GM19455 (cell line): Measurements from ENCODE around the gene DNAJC8.
A peak's percentile ranks its signal among the peaks of the same experiment; 100 is the strongest.

Experiments used
- ATAC-seq: cut with Tn5 transposase; IDR thresholded peaks from one replicate; pipeline ENCODE4 v1.9.1; 2021; ENCODE audit not compliant: unreplicated experiment

DNAJC8 gene

GRCh38 chr1:28232558-28233263, at the start of gene DNAJC8:
TSS of gene DNAJC8 (minus strand) at chr1:28233029. CDS start at chr1:28232998, 31 bp downstream.
- peak; percentile 62 for ATAC-seq

DNA sequence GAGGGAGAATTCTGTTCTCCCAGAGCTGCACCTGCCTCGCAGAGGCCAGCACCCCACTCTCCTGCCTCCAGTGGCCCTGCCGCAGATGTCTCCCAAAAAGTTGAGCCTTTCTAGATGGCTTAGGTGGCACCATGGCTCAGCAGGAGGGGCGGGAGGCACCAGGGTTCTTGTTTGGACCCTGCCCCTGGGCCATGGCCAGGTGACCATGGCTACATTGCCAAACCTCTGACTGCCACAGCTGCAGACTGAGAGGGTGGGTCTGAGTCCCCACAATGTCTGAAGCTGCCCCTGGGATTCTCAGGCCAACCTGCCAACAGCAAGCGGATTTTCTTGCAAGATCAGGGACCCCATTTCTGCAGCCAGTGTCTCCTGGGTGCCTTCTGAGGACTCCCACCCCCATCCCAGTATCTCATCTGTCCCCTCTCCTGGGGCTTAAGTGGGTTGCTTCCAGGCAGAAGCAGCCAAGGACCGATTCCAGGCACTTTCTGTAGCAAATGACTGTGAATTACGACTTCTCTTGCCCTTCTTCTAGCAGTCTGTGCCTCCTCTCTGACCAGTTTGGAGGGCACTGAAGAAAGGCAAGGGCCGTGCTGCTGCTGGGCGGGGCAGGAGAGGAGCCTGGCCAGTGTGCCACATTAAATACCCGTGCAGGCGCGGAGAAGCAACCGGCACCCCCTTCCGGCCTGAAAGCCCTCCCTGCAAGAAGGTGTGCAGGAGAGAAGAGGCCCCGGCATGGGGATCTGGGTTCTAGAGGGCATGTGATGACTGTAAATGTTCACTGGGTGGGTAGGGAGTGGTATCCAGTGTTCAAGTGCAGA, 49.0 kb upstream of the DNAJC8 start:
- ATAC-seq, result no peak

DNA sequence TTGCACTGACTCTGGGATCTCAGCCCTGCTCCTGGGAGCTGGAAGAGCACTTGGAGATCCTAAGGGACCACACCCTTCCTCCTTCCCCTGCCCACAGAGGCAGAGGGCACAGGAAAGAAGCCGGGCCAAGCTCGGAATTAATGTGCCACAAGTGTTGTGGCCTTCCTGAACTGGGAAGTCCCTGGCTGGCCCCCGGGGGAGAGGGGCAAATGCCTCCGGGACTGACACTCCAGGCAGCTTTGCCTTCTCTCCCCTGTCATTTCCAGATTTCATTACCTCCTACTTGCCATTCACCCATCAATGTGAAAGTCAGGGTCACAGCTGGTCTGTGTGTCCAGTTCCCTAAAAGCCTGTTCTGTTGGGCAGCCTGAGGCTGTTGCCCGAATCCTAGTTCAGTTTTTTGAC, 48.1 kb upstream of the DNAJC8 start:
- ATAC-seq, result no peak

GRCh38 chr1:28280501-28280900, 47.7 kb upstream of the DNAJC8 start:
- ATAC-seq, result no peak

DNA sequence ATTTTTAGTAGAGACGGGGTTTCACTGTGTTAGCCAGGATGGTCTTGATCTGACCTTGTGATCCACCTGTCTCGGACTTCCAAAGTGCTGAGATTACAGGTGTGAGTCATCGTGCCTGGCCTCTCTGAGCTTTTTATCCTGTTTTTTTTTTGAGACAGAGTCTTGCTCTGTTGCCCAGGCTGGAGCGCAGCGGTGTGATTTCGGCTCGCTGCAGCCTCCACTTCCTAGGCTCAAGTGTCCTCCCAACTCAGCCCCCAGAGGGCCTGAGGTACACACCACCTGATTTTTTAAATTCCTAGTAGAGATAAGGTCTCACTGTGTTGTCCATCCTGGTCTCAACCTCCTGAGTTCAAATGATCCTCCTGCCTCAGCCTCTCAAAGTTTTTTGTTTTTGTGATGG, 46.9 kb upstream of the DNAJC8 start:
- no peak for ATAC-seq

- no peak for ATAC-seq
Observed at GRCh38 chr1:28278763-28279162, 45.9 kb upstream of the DNAJC8 start.

DNA sequence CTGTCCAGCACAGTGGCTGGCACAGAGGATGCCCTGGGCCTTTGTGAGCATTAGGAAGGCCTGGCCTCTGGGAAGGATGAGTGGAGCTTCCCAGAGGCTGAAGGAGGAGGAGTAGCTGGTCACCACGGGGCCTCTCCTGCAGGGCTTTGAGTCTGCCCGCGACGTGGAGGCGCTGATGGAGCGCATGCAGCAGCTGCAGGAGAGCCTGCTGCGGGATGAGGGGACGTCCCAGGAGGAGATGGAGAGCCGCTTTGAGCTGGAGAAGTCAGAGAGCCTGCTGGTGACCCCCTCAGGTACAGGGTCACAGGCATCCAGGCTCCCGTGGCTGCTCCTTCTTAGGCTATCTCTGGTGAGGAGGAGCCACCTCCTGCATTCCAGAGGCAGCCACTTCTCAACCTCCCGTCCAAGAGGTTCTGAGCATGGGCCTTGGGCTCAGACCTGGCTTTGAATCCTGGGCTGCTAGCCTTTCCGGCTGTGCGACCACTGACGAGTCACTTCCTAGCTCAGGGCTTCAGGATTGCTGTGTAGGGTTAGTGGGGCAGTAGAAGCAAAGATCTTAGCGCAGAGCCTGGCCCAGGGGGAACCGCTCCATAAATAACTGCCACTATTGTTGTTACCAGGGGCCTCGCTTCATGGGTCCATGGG, 40.5 kb upstream of the DNAJC8 start:
- ATAC-seq, result no peak

- no peak for ATAC-seq
Observed at GRCh38 chr1:28272215-28272852, 39.5 kb upstream of the DNAJC8 start.

DNA sequence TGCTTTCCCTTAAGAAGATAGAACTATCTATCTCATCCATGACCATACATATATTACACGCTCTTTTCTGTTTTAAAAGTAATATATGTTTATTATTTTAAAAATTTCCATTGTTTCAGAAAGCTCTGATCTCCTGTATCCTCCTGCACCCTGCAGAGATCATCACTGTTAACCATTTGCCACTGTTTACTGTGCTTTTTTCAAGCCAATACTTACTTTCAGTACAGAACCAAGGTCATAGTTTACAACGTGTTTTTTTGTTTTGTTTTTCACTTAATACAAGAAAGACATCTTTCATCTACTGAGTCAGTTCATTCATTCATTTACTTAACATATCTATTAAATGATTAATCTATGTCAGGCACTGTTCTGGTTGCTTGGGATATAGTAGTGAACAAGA, 36.7 kb upstream of the DNAJC8 start:
- no peak for ATAC-seq

DNA sequence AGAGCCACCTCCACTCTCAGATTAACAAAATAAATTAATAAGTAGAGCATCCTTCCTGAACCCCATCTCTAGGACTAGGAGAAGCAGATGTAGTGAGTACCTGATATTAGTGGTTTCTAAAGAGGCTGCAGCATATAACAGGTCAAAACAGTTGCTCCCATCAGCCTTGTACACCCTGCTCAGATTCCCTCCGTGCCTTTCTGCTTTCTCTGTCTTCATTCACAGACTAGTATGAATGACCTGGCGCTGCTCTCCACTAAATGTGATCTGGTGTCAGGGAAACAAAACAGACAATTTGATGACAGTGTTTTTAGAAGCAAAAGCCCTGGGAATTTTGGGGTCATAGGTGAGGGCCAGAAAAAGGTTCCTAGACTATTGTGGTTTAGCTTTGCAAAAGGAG, 34.8 kb upstream of the DNAJC8 start:
- no peak for ATAC-seq

DNA sequence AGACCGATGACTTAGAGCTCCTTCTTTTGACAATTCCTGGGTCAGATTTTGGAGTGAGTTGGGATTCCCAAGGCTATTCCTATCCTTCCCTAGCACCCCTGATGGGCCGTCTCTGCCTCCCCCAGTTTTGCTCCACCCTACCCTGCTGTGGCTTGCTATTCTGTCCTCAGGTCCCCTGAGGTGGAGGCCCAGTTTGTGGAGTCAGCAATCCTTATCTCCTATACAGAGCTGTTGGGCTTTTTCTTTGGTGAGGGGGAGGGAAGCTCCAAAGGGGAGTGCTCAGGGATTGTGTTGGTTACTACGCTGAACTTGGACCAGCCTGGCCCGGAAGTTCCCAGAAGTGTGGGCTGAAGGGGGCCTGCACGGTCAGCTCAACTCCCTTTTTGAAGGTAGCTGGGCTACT, 34.1 kb upstream of the DNAJC8 start:
- no peak for ATAC-seq

GRCh38 chr1:28265577-28265976, 32.7 kb upstream of the DNAJC8 start:
- ATAC-seq, result no peak

GRCh38 chr1:28264897-28265296, 32.1 kb upstream of the DNAJC8 start:
- ATAC-seq, result no peak

DNA sequence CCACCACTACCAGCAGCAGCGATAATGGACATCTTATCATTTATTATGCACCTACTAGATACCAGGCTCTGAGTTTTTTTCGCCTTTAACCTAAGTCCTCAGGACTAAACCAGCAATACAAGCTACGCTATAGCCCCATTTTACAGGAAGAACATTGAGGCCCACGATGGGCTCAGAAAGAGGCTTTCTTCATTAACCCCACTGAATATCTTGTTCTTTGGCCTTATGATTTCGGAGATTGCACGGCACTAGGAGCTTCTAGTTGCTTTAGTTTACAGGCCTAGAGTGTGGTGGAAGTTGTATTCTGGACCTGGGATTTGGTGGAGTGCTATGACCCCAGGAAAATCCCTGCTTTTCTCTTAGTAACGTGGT, 28.0 kb upstream of the DNAJC8 start:
- no peak for ATAC-seq

DNA sequence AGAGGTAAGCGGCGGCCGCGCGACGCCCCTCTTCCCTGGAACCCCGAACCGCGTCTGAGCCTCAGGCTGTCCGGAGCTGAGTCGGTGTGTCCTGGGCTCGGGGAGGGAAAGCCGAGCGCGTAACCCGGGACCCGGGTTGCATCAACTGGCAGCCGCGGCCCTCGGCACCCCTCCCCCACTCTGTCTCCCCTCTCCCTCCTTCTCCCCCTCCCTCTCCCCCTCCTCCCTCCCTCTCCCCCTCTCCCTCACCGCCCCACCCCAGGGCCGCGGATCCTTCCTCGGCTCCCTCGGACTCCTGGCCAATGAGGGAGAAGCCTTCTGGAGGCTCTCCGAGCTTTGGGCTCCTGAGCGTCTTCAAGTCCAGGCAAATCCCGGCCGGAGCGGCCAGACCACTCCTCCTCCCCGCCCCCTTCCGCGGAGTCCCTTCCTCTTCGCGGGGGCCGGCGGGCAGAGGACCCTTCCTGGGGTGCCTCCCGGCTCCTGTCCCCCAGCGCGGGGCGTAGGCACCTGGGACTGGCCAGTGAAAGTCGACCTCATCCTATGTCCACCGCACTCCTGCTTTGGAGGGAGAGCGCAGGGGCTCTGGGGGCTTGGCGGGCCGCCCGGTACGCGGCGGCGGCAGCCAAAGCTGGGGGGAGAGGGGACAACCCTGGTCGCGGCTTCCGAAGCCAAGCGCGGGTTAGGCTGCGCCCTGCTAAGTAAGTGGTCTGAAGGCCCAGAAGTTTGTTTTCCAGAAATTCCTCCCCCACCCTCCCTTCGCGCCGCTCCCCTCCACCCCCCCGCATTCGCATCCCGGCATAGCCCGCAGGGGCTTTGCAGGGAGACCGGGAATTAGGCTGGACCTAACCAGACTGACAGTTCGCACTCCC, 27.3 kb upstream of the DNAJC8 start:
- ATAC-seq, result no peak

- peak; percentile 94 for ATAC-seq
Observed at GRCh38 chr1:28259252-28259933, 26.6 kb upstream of the DNAJC8 start, which contains the start of gene SESN2. TSS of gene SESN2 (plus strand) at chr1:28259518. CDS start at chr1:28259848, 330 bp downstream.

DNA sequence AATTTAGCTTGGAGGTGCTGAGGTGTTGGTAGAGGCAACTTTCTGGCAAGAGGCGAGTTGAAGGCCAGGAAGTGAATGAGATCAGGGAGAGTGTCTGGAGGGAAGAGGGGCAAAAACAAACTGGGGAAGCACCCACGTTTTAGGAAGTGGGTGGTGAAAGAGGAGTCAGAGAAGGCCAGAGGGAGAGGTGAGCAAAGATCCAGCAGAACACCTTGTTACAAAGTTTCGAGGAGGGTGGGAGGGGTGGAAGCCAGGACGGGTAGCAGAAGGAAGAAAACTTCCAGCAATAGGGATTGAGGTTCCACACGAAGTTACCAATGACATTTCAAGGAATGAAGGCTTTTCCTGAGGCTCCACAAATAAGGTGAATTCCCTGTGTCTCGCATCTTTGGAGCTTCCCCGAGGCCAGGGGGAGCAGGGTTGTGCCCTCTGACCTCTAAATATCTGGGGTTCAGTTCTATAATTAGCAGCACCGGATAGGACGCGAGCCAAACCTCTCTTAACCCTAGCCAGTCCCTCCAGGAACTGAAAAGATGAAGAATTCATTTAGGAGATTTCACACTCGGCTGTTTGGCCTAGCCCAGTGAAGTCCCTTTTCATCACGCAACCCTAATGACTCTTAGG, 25.9 kb upstream of the DNAJC8 start:
- ATAC-seq, result no peak

DNA sequence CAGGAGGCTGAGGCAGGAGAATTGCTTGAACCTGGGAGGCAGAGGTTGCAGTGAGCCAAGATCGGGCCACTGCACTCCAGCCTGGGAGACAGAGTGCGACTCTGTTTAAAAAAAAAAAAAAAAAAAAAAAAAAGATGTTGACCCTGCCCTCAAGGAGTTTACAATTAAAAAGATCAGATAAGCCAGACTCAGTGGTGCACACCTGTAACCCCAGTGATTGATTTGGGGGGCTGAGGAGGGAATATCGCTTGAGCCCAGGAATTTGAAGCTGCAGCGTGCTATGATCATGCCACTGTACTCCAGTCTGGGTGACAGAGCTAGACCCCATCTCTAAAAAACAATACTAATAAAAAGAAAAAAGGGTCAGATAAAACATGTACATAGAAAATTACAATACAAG, 24.9 kb upstream of the DNAJC8 start:
- no peak for ATAC-seq

DNA sequence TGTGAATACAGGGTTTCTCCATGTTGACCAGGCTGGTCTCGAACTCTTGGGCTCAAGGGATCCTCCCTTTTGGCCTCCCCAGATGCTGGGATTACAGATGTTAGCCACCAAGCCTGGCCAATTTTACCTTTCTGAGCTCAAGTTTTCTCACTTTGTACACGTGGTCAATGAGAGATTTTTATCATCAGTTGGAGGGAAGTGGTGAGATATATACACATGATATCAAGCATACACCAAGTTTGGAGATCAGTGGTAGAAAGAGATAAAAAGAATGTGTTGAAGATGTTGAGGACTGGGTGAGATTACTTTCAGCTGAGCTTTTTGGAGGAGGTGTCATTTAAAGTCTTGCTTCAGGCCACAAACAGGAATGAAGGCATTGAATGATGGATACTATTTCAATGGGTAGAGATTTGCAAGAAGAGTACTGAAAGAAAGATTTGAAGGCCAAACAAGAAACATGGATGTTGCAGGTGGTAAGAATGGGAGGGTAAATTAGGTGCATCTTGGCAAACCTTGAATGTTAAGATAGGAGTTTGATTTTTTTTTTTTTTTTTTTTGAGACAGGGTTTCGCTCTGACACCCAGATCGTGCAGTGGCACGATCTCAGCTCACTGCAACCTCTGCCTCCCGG, 23.5 kb upstream of the DNAJC8 start:
- no peak for ATAC-seq
